Loucy (cell line): Measurements from ENCODE around the gene CTDSP2.

Experiments used
- H2AFZ ChIP-seq: fragments of 200-600 bp; sonication (generic); 2 replicates; pipeline ENCODE4 v1.6.0; 2016; ENCODE audit warnings: antibody characterized with exemption, mild to moderate bottlenecking, low read length, moderate library complexity
- H3F3A ChIP-seq: fragments of 200-600 bp; 2 replicates; pipeline ENCODE4 v1.6.0; 2016; ENCODE audit warnings: antibody characterized with exemption, low read depth, mild to moderate bottlenecking
- H3K27me3 ChIP-seq: fragments of 200-600 bp; sonication (generic); 2 replicates; pipeline ENCODE4 v1.6.1; 2014; ENCODE audit warnings: low read length, mild to moderate bottlenecking; ENCODE audit not compliant: insufficient read depth, poor library complexity, severe bottlenecking
- H3K36me3 ChIP-seq: fragments of 200-600 bp; sonication (generic); 2 replicates; pipeline ENCODE4 v1.6.1; 2016; ENCODE audit warnings: low read length; ENCODE audit not compliant: insufficient read depth
- H3K4me1 ChIP-seq: fragments of 200-600 bp; sonication (generic); 2 replicates; pipeline ENCODE4 v1.5.1; 2014; ENCODE audit warnings: low read length, mild to moderate bottlenecking; ENCODE audit not compliant: insufficient read depth, poor library complexity, severe bottlenecking
- H3K4me2 ChIP-seq: fragments of 200-600 bp; sonication (generic); 2 replicates; pipeline ENCODE4 v1.6.0; 2014; ENCODE audit warnings: antibody characterized with exemption, low read length, low read depth, mild to moderate bottlenecking; ENCODE audit not compliant: poor library complexity, severe bottlenecking
- H3K4me3 ChIP-seq: fragments of 200-600 bp; sonication (generic); 2 replicates; pipeline ENCODE4 v1.5.1; 2014; ENCODE audit warnings: low read length, mild to moderate bottlenecking, mixed read lengths; ENCODE audit not compliant: poor library complexity, severe bottlenecking
- H3K79me2 ChIP-seq: fragments of 200-600 bp; sonication (generic); 2 replicates; pipeline ENCODE4 v1.6.1; 2014; ENCODE audit warnings: low read length; ENCODE audit not compliant: insufficient read depth
- H3K9ac ChIP-seq: fragments of 200-600 bp; sonication (generic); 2 replicates; pipeline ENCODE4 v1.6.0; 2014; ENCODE audit warnings: mild to moderate bottlenecking, low read depth, low read length, moderate library complexity; ENCODE audit not compliant: poor library complexity, severe bottlenecking
- H3K9me2 ChIP-seq: fragments of 200-600 bp; sonication (generic); replicated peaks from 2 replicates; pipeline ENCODE4 v1.6.1; 2016; ENCODE audit warnings: low read depth, low read length, mixed read lengths
- H3K9me3 ChIP-seq: fragments of 200-600 bp; sonication (generic); 2 replicates; pipeline ENCODE4 v1.6.1; 2014; ENCODE audit warnings: mild to moderate bottlenecking, antibody characterized with exemption, low read length, low read depth; ENCODE audit not compliant: insufficient read depth
- H4K20me1 ChIP-seq: fragments of 200-600 bp; sonication (generic); 2 replicates; pipeline ENCODE4 v1.6.0; 2014; ENCODE audit warnings: antibody characterized with exemption, low read length, mild to moderate bottlenecking; ENCODE audit not compliant: insufficient read depth, poor library complexity, severe bottlenecking
- EZH2phosphoT487 ChIP-seq: fragments of 200-600 bp; IDR thresholded peaks from 2 replicates; pipeline ENCODE4 v1.6.1; 2018; ENCODE audit warnings: antibody characterized with exemption, mild to moderate bottlenecking, moderate library complexity, borderline replicate concordance
- TF ChIP-seq, protein P1 (sequence below): fragments of 200-600 bp; sonication (generic); conservative IDR thresholded peaks from 2 replicates; pipeline ENCODE4 v1.5.1; 2014; ENCODE audit warnings: mild to moderate bottlenecking, antibody characterized with exemption, low read length

CTDSP2 gene

DNA sequence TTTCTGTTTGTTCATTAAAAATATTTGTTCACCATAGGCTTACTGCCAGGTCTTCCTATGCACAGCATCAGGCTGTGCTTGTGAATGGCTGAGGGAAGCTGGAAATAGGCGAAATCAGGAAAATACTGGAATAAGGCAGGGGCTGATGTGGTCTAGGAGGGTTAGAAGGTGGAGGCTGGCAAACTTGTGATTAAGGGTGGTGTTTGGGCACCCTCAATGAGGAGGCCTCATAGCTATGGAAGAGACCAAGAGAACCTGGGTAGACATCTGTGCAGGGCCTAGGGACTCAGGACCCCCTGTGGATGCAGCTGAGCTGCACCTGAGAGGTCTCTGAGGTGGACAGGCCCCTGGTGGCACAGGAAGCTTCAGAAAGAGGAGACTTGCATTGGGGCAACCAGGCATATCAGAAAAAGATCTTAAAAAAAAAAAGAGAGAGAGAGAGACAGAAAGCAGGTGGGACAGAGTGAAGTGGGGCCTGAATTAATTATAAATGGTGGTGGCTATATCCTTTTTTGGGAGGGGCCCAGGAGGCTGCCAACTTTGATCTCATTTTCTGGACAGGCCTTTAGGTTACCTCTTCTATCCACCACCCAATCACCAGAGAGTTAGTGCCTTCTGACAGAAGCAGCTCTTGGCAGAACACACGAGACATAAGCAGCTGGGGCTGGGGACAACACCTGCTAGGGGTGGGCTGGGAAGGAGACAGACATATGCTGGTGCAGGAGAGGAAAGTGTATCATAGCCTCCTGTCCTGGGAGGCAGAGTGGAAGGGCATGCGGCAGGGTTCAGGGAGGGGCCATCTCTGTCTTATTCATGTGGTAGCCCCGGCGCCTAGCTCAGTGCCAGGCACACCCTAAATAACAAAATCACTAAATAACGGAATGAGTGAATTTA is 48.1 kb upstream of the CTDSP2 start:
- Histone ChIP-seq H2AFZ (peak overlapping the region; percentile 56; the same call in 1 of the 2 replicates), H3K9ac (peak overlapping the region; percentile 18), H3K9me3 (no peaks in the 10 kb centered on the region), H3F3A (0 out of 2 replicates have a peak, but pooled peaks cover 9% of the 10 kb centered on the region), H3K36me3 (no peaks in the 10 kb centered on the region), H3K79me2 (no peaks in the 10 kb centered on the region), H3K4me3 (no peak overlapping the region), H4K20me1 (no peaks in the 10 kb centered on the region), H3K9me2 (no peaks in the 10 kb centered on the region), H3K4me1 (peaks cover 52% of the 10 kb centered on the region), H3K4me2 (no peak overlapping the region), H3K27me3 (no peaks in the 10 kb centered on the region)
- TF ChIP-seq EZH2phosphoT487: no peak
- TF ChIP-seq, protein P1, sequence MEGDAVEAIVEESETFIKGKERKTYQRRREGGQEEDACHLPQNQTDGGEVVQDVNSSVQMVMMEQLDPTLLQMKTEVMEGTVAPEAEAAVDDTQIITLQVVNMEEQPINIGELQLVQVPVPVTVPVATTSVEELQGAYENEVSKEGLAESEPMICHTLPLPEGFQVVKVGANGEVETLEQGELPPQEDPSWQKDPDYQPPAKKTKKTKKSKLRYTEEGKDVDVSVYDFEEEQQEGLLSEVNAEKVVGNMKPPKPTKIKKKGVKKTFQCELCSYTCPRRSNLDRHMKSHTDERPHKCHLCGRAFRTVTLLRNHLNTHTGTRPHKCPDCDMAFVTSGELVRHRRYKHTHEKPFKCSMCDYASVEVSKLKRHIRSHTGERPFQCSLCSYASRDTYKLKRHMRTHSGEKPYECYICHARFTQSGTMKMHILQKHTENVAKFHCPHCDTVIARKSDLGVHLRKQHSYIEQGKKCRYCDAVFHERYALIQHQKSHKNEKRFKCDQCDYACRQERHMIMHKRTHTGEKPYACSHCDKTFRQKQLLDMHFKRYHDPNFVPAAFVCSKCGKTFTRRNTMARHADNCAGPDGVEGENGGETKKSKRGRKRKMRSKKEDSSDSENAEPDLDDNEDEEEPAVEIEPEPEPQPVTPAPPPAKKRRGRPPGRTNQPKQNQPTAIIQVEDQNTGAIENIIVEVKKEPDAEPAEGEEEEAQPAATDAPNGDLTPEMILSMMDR: no peak

DNA sequence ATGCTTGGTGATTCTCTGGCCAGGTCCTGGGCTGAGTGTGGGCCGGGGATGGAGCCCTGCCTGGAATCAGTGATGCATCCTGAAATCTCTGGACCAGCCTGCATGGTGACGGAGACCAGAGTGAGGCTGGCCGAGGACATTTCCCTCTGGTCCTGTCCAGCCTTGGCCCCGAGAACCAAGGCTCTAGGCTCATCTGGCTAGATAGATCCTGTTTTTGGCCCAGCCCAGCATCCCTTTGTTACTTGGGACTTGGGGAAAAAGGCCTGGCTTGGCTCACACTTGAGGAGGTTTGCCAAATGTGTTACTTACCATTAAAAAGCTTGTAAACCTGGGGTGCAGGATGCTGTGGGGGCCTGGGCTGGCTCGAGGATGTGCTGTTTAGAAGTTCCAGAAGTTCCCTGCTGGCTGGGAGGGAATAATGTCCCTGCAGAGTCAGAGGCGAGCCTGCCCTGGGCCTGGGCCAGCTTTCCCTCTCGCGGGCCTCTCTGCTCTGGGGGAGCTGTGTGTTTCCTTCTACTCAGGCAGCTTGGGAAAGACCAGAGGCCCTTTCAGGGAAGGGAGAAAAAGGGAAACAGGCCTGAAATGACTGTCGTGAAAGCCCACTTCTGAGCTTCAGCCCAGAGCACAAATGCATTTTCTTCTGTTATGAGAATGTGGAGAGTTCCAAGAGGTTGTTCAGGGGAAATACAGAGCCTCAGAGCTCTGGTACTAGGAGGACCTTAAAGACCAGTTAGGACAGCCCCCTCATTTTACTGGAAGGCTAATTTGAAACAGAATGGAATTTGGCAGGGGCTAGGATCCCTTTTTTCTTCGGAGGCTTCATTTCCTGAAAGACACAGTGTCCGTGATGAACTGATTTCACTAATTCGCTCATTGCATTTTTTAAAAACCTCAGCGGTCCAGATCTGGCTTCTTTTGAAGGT is 47.2 kb upstream of the CTDSP2 start:
- no peaks in the 10 kb centered on the region for H4K20me1 ChIP-seq
- H3K9me3 ChIP-seq: no peaks in the 10 kb centered on the region
- peaks cover 46% of the 10 kb centered on the region for H3K4me1 ChIP-seq
- peak overlapping the region; percentile 56; the same call in 1 of the 2 replicates for H2AFZ ChIP-seq
- H3K36me3 ChIP-seq: no peaks in the 10 kb centered on the region
- no peaks in the 10 kb centered on the region for H3K9me2 ChIP-seq
- H3K4me2 ChIP-seq: no peak overlapping the region
- H3K79me2 ChIP-seq: no peaks in the 10 kb centered on the region
- H3K4me3 ChIP-seq: no peak overlapping the region
- 0 out of 2 replicates have a peak, but pooled peaks cover 2% of the 10 kb centered on the region for H3F3A ChIP-seq
- TF ChIP-seq EZH2phosphoT487: no peak
- TF ChIP-seq, protein P1: no peak
- no peaks in the 10 kb centered on the region for H3K27me3 ChIP-seq
- H3K9ac ChIP-seq: peak overlapping the region; percentile 18

DNA sequence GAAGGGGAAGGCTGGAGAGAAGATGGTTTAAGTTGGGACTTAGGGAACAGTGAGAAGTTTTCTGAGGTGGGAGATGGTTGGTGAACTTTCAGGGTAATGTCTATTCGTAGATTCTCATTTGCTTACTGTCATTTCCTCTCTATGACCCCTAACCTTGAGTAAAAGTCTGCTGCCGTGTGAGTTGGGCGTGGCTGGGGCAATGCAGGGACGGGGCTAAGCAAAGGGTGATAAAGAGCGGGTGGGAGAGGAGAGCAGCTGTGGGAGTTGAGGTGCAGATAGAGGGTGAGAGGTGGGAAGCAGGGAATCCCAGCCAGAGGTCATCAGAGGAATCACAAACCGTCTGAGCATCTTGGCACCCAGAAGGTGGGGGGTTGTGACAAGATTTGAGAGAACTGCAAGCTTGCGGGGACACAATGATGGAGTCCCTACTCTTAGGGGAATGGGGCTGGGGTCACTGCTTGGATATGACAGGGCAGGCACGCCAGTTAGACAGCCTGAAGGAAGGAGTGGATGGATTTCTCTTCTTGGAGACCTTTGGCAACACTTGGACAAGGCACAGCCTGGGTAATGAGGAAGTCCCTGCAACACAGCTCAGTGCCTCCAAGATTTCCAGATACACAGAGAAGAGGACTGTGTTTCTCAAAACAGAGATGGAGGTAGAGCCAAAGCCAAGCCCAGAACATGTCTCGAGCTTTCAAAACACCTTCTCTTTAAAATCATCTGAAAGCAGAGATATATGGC is 45.9 kb upstream of the CTDSP2 start:
- no peak overlapping the region for H3K4me2 ChIP-seq
- H3K4me3 ChIP-seq: no peak overlapping the region
- TF ChIP-seq, protein P1: no peak
- no peak for TF ChIP-seq EZH2phosphoT487
- no peaks in the 10 kb centered on the region for H3F3A ChIP-seq
- no peaks in the 10 kb centered on the region for H3K27me3 ChIP-seq
- H3K79me2 ChIP-seq: no peaks in the 10 kb centered on the region
- H2AFZ ChIP-seq: no peak overlapping the region
- peaks cover 43% of the 10 kb centered on the region for H3K4me1 ChIP-seq
- H4K20me1 ChIP-seq: no peaks in the 10 kb centered on the region
- H3K36me3 ChIP-seq: no peaks in the 10 kb centered on the region
- H3K9ac ChIP-seq: no peak overlapping the region
- H3K9me2 ChIP-seq: no peaks in the 10 kb centered on the region
- H3K9me3 ChIP-seq: no peaks in the 10 kb centered on the region
